Hypothalamus (tissue), 51 donors: Measurements from ENCODE around the gene SMCO3.
"Not testable (repeated sequence)": the region's sequence is repeated elsewhere in the genome, so short reads cannot be mapped to it uniquely, and the experiment has no call there.

ENCODE experiments used
- DNase-seq, 51 donors: peaks; one replicate each; lab custom pipeline; 2025; lab: John Stamatoyannopoulos, UW

Gene SMCO3

GRCh38 chr12:14776236-14776961 is 37.6 kb downstream of the SMCO3 start:
- DNase-seq, result no peak

- no peak for DNase-seq
These were observed 38.4 kb downstream of the SMCO3 start for GRCh38 chr12:14775636-14775980.

- peak in 13 of 51 donors; percentile 18 to 63 (median 42) for DNase-seq
These were observed 38.9 kb downstream of the SMCO3 start for GRCh38 chr12:14774906-14775635.

- peak; percentile 31 to 96 (median 85) for DNase-seq
These were observed 39.7 kb downstream of the SMCO3 start for GRCh38 chr12:14774074-14774905.

GRCh38 chr12:14773685-14774073 is 40.3 kb downstream of the SMCO3 start:
- peak in 5 of 51 donors; percentile 14 to 58 (median 35) for DNase-seq

GRCh38 chr12:14772946-14773345 is 41.0 kb downstream of the SMCO3 start:
- no peak for DNase-seq

GRCh38 chr12:14771651-14772137 is 42.3 kb downstream of the SMCO3 start:
- no peak for DNase-seq

- peak; percentile 30 to 93 (median 76) for DNase-seq
These were observed 43.2 kb downstream of the SMCO3 start for GRCh38 chr12:14770496-14771461.

GRCh38 chr12:14769969-14770495 is 44.0 kb downstream of the SMCO3 start:
- peak in 49 of 51 donors; percentile 13 to 83 (median 50) for DNase-seq

GRCh38 chr12:14769466-14769968 is 44.5 kb downstream of the SMCO3 start:
- DNase-seq, result peak in 6 of 51 donors; percentile 13 to 38 (median 29)

GRCh38 chr12:14768823-14769405 is 45.1 kb downstream of the SMCO3 start:
- DNase-seq, result no peak

- DNase-seq, result no peak
These were observed 46.4 kb downstream of the SMCO3 start for GRCh38 chr12:14767617-14768016.

- no peak for DNase-seq
These were observed 47.2 kb downstream of the SMCO3 start for GRCh38 chr12:14766649-14767215.

- not testable (repeated sequence) for DNase-seq
These were observed 48.0 kb downstream of the SMCO3 start for GRCh38 chr12:14766020-14766419.

GRCh38 chr12:14765398-14765797 is 48.6 kb downstream of the SMCO3 start:
- no peak for DNase-seq

- not testable (repeated sequence) for DNase-seq
These were observed 54.2 kb downstream of the SMCO3 start for GRCh38 chr12:14759711-14760280.

- DNase-seq, result peak in 1 of 51 donors; percentile 28
These were observed 57.4 kb downstream of the SMCO3 start for GRCh38 chr12:14756334-14757143.
